Activated gamma-delta T cell treated with anti-CD3 and anti-CD28 coated beads, Interleukin-2, amount 50 U/mL, for 16 hours (primary cell): ENCODE measurements around the gene NLRP1.

ENCODE experiments used
- DNase-seq: peaks from one replicate; pipeline ENCODE4 v3.0.0-alpha.2; 2020; ENCODE audit warnings: low read depth

NLRP1 gene

DNA sequence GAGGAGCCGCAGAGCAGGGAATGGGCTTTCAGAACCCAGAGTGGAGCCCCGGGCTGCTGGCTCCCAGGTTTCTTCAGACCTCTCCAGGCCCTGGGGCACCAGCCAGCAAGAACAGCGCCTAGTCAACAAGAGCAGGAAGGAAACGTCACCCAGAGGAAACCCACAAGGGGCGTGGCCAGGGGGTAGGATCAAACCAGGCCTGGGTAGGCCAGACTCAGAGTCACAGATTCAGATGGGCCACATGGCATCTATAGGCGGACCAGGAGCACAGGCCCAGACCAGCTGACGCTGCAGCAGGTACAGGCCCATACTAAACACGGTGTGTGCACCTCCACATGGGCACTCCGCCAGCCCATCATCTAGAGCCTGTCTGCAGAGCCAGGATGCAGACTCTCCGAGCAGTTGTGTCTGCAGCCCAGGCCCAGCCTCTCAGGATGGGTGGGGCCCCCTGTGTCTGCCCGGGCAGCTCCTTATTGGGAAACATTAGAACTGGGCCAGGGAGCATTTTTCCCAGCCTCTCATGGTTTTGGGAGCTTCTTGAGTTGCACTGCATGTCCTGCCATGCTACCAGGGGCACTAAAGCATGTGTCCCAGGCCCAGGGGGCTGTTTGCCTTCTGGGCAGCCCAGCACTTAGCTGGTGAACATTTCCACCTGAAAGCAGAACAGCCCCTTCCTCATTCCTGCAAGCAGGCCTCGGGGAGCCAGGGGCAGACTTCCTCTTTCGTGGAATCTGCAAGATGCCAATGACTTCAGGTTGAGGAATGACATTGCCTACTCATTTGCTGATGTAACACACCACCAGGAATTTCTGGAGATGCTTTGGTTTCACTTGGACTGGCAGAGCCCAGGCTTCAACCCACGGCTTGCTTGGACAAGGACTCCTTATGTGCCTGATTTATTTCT, at the start of gene NLRP1:
Gene NLRP1 (minus strand): TSS at position 127 of the 904 bp plus-strand sequence. CDS start 552 bp downstream, outside the sequence.
- peak; percentile 89 for DNase-seq

DNA sequence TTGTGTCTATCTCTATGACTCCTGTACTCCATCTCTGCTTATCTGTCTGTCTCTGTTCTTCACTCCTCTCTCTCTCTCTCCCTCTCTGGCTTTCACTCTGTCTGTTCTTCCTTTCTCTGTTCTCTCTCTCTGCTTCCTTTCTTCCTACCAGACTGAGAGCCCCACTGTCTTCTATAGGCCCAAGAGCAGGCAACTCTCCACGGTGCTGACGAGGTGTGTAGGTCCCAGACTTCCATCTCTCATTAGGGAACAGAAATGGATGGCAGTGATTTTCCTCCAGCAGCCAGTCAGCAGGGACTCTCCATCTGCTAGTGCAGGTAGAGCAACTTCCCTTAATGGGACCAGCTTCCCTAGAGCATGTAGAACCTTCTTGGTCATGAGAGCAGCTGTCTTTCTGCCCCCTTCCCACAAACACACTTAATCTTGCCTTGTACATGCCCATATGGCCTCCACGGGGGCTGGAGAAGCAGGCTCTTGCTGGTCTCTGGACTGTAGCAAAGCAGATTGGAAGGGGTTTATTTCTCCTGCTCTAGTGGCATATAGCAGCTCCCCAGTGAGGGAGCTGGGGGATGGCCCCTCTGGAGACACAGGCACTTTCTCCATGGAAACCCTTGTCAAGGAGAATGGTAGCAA, 47.8 kb upstream of the NLRP1 start:
- no peak for DNase-seq

DNA sequence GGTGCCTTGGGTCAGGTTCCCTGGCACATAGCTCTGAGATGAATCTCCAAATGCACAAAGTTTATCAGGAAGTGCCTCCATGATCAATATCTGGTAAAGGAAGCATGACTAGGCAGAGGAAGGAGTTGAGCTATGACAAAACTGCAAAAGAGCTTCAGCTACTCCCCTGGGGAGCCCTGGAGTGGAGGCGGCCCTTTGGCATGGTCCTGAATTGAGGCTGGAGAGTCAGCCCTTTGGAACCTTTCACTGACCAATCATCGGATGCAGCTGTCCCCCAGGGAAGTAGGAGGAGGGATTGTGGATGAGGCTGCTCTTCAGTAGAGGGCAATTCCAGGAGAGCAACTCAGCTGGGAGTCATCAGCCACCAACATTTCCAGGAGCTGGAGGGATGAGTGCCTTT, 46.1 kb upstream of the NLRP1 start:
- DNase-seq: no peak

GRCh38 chr17:5629128-5629527, 44.8 kb upstream of the NLRP1 start:
- no peak for DNase-seq

DNA sequence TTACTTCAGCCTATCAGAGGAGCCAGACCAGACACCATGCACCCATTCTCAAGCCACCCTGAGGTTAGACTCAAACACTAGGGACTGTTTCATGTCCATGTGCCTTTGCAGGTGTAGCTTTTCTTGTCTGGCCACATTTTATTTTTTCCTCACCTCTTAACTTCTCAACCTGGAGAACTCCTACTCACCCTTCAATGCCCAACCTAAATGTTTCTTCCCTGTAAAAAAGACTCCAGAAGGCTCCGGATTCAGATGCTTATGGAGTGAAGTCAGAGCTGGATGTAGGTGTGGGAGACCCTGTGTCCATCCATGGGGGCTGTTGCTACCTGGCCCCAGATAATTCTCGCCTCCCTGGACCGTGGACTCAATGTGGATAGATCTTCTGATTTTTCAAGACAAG, 44.0 kb upstream of the NLRP1 start:
- DNase-seq: no peak

DNA sequence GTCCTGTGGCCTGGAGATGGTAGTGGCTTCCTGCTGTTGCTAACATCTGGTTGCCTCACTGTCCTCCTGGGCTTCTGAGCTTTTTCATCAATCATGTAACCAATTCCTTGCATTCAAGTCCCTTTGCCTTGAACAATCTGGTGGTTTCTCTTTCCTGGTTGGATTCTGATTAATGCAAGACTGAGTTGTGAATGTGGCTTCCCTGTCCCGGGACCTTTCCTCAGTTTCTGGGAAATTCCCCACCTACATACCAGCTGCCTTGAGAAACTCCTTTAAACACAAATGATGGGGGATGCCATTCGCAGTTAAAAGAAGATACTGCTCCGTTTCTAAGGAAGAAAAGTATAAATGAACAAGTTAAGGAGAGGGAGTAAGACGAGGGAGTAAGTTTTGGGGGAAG, 39.9 kb upstream of the NLRP1 start:
- DNase-seq: no peak

DNA sequence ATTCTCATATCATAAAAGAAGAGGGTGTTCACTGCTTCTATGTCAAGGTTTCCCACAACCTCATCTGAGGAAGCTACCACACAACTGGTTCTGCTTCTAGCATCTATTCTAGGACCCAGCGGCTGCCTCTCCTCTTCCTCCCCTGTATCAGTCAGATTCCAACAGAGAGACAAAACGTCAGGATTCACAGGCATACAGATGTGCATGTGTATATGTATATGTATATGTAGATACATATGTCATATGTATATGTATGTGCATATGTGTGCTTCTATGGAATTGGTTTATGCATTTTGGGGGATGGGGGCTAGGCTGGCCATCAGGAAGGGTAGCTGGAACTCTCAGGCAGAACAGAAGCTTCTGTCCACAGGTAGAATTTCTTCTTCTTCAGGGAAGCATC, 37.4 kb upstream of the NLRP1 start:
- no peak for DNase-seq

DNA sequence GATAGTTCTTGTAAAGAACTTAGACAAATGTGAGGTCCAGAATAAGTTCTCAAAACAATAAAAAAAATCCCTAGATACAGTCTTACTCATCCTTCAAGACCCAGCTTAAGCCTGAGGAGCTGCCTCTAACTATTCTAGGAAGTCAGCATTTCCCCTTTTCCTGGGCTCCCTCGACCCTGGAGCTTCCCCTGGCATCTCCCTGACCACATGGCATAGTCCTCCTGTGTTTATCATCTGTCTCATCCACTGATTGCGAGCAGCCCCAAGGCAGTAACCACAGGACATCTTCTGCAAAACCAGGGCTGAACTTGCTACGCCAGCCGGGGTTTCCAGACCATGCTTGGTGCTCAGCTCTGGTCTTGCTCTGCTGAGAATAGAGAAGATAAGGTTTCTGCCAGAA, 36.7 kb upstream of the NLRP1 start:
- no peak for DNase-seq

- no peak for DNase-seq
These were observed 34.9 kb upstream of the NLRP1 start for GRCh38 chr17:5619088-5619740.

GRCh38 chr17:5618476-5618875, 34.2 kb upstream of the NLRP1 start:
- no peak for DNase-seq

- DNase-seq: no peak
These were observed 31.2 kb upstream of the NLRP1 start for GRCh38 chr17:5615476-5615875.

- no peak for DNase-seq
These were observed 26.6 kb upstream of the NLRP1 start for GRCh38 chr17:5610956-5611355.

DNA sequence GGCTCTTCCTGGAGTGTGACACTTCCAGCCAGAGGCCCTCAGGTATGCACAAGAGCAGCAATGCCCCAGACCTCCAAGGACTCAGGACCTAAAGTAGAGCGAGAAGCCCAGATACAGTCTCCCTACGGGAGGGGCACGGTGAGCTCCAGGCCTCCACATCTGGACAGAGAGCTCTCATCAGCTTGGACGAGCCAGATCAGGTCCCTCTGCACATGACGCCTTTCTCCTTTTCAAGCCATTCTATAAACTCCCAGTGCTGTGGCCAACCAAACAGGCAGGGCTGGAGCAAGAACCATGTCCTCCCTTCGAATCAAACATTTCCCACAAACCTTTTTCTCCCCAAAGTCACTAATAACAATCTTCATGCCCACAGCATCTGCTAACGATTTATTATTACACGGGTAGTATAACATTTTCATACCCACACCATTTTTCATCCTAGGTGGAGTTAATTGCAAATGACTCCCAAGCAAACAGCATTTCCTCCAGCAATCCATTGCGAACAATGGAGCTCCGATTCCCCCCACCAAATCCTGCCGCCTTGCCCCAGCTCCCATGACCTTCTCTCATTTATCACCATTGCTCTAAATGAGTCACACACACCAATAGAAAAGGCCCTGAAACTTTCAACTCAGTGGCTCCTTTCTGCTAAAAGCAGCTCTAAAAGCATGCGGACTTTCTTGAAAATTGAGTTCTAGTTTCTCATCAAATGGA, 24.2 kb upstream of the NLRP1 start:
- no peak for DNase-seq

- no peak for DNase-seq
These were observed 23.6 kb upstream of the NLRP1 start for GRCh38 chr17:5607946-5608345.

- DNase-seq: no peak
These were observed 21.1 kb upstream of the NLRP1 start for GRCh38 chr17:5605452-5605851.

GRCh38 chr17:5600041-5600440, 15.7 kb upstream of the NLRP1 start:
- no peak for DNase-seq

GRCh38 chr17:5598457-5598856, 14.1 kb upstream of the NLRP1 start:
- DNase-seq: no peak

GRCh38 chr17:5596421-5596820, 12.1 kb upstream of the NLRP1 start:
- no peak for DNase-seq

GRCh38 chr17:5595831-5596230, 11.5 kb upstream of the NLRP1 start:
- no peak for DNase-seq

DNA sequence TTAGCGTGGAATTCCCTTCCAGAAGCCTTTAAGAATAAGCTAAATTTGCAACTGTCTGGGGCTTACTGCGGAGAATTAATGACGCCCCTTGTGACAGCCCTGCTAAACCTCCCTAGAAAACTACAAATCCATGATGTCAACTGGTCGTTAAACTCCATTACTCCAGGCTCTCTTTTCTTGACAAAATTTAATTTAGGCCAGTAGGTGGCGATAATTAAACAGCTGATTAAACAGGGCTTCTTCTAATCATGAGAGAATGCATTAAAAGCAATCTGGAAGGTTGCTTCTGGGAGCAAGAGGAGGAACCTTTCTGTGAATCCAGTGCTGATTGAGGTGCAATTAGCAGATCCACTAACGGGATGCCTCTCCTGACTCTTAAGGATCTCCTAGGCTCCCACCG, 8.1 kb upstream of the NLRP1 start:
- no peak for DNase-seq

GRCh38 chr17:5591966-5592365, 7.7 kb upstream of the NLRP1 start:
- DNase-seq: no peak

DNA sequence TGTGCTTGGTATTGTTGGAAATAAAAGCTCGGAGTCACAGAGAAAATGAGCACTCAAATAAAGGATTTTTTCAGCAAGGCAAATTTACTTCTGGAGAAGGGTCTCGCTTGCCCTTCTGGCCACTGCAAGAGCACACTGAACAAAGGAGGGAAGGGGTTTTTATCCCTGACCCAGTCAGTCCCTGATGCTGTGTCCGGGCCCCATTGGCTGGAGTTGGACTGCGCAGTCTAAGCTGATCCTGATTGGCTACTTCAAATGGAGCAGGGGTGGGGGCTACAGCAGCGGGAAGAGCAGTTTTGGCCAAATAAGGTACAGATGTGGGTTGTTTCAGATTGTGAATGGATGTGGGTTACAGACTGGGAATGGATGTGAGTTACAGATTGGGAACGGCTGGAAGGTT, 4.3 kb upstream of the NLRP1 start:
- DNase-seq: no peak
